ENCODE measurements around the gene SLC13A4.

- TF ChIP-seq CTCF (conservative IDR thresholded peaks at IDR 0.05; ENCODE audit: low read depth, low read length) (no peak), EZH2 (IDR thresholded peaks at IDR 0.05; ENCODE audit: borderline replicate concordance, low read depth, low read length, poor library complexity, severe bottlenecking) (no peak)
Measured at GRCh38 chr7:135684136-135684535, 43.9 kb downstream of the SLC13A4 start.
